H1 (cell line): ENCODE measurements around the gene MMP7. TPM values are rescaled to one million over a fixed set of nuclear protein-coding genes. Genes with fewer than 3 reads are reported as not detected.

ENCODE experiments used
- CTCF ChIA-PET: fragments of 300-600 bp; sonication (Branson Sonifier 250); formaldehyde crosslinking; loops from one replicate; lab custom pipeline; 2021; ENCODE audit not compliant: partially characterized antibody; lab: Charles Lee
- POLR2A ChIA-PET: fragments of 300-600 bp; sonication (Branson Sonifier 250); formaldehyde crosslinking; loops from one replicate; lab custom pipeline; 2021; ENCODE audit warnings: inconsistent platforms; ENCODE audit not compliant: partially characterized antibody; lab: Charles Lee
- DNase-seq, 2 experiments: peaks; one replicate each; pipeline versions ENCODE4 v3.0.0 to v3.0.0-alpha.2; 2010 to 2022; ENCODE audit warnings: low spot score in 2 of 2, low read depth in 1 of 2, mixed read lengths in 1 of 2
- FAIRE-seq: peaks from 2 replicates; lab custom pipeline; 2011; peaks lifted over from hg19 to GRCh38; lab: Jason Lieb, UNC
- H2AFZ ChIP-seq: 2 replicates; pipeline ENCODE4 v1.8.1; 2012; ENCODE audit warnings: low read length, inconsistent platforms
- H2AK5ac ChIP-seq: 2 replicates; pipeline ENCODE4 v1.6.1; 2013; ENCODE audit warnings: low read depth, low read length
- H2BK120ac ChIP-seq: replicated peaks from 2 replicates; pipeline ENCODE3; 2013; ENCODE audit warnings: low read depth, low read length, inconsistent platforms
- H2BK12ac ChIP-seq: 2 replicates; pipeline ENCODE4 v1.6.1; 2013; ENCODE audit warnings: low read depth, low read length
- H2BK15ac ChIP-seq: 2 replicates; pipeline ENCODE4 v1.6.1; 2013; ENCODE audit warnings: low read length
- H2BK20ac ChIP-seq: 2 replicates; pipeline ENCODE4 v1.6.1; 2013; ENCODE audit warnings: low read length
- H2BK5ac ChIP-seq: 2 replicates; pipeline ENCODE4 v1.6.1; 2013; ENCODE audit warnings: low read depth, low read length
- H3K14ac ChIP-seq: 2 replicates; pipeline ENCODE4 v1.6.1; 2013; ENCODE audit warnings: inconsistent platforms; ENCODE audit not compliant: insufficient read length
- H3K18ac ChIP-seq: 2 replicates; pipeline ENCODE4 v1.6.1; 2013; ENCODE audit warnings: low read length; ENCODE audit errors: extremely low read depth
- H3K23ac ChIP-seq: 2 replicates; pipeline ENCODE4 v1.6.1; 2013; ENCODE audit warnings: inconsistent platforms; ENCODE audit not compliant: insufficient read length
- H3K23me2 ChIP-seq: 2 replicates; pipeline ENCODE4 v1.6.1; 2013; ENCODE audit warnings: low read depth, low read length
- H3K27ac ChIP-seq: 2 replicates; pipeline ENCODE4 v1.6.1; 2011; ENCODE audit warnings: low read depth, low read length, inconsistent platforms
- H3K27me3 ChIP-seq, 4 experiments: replicated peaks in 1 of 4; 1 replicate in 1 of 4; 2 replicates in 3 of 4; pipeline versions ENCODE4 v1.6.1 to v1.8.1; 2011 to 2013; ENCODE audit warnings: low read length in 3 of 4, mild to moderate bottlenecking in 3 of 4, inconsistent platforms in 2 of 4, mixed read lengths in 2 of 4, moderate library complexity in 1 of 4; ENCODE audit not compliant: control insufficient read depth in 3 of 4, insufficient read depth in 3 of 4; ENCODE audit errors: extremely low read depth in 1 of 4
- H3K36me3 ChIP-seq, 4 experiments: 2 replicates each; pipeline versions ENCODE4 v1.6.1 to v1.8.1; 2011 to 2013; ENCODE audit warnings: mild to moderate bottlenecking in 4 of 4, low read length in 3 of 4, moderate library complexity in 2 of 4, control low read depth in 1 of 4, inconsistent platforms in 1 of 4; ENCODE audit not compliant: insufficient read depth in 4 of 4, control insufficient read depth in 2 of 4
- H3K4ac ChIP-seq: replicated peaks from 2 replicates; pipeline ENCODE3; 2013; ENCODE audit warnings: low read length, low read depth, mixed read lengths, inconsistent platforms; ENCODE audit not compliant: insufficient read length
- H3K4me1 ChIP-seq, 4 experiments: replicated peaks in 1 of 4; 1 replicate in 1 of 4; 2 replicates in 3 of 4; pipeline versions ENCODE4 v1.6.1 to v1.8.1; 2011 to 2013; ENCODE audit warnings: low read length in 3 of 4, inconsistent platforms in 2 of 4, mixed read lengths in 1 of 4; ENCODE audit not compliant: insufficient read depth in 4 of 4, control insufficient read depth in 3 of 4
- H3K4me2 ChIP-seq, 2 experiments: 2 replicates each; pipeline versions ENCODE4 v1.6.1 to v1.8.1; 2011 to 2013; ENCODE audit warnings: low read depth in 2 of 2, low read length in 2 of 2, control low read depth in 1 of 2, inconsistent platforms in 1 of 2, mild to moderate bottlenecking in 1 of 2; ENCODE audit not compliant: insufficient read depth in 1 of 2
- H3K4me3 ChIP-seq, 4 experiments: fragments of 200-600, 300-600 bp in 1 of 4; sonication (generic), shearing (Covaris generic), sonication (Bioruptor Twin) in 1 of 4; 2 replicates each; pipeline versions ENCODE4 v1.5.1 to v1.8.1; 2011 to 2016; ENCODE audit warnings: low read length in 4 of 4, low read depth in 3 of 4, control low read depth in 2 of 4, inconsistent platforms in 2 of 4, mild to moderate bottlenecking in 2 of 4, mixed read lengths in 1 of 4, moderate library complexity in 1 of 4; ENCODE audit not compliant: insufficient read depth in 2 of 4; ENCODE audit errors: extremely low read depth in 1 of 4
- H3K56ac ChIP-seq: replicated peaks from 2 replicates; pipeline ENCODE3; 2013; ENCODE audit warnings: low read depth, mild to moderate bottlenecking, mixed read lengths, low read length, inconsistent platforms; ENCODE audit not compliant: insufficient read length
- H3K79me1 ChIP-seq: 2 replicates; pipeline ENCODE4 v1.6.1; 2013; ENCODE audit warnings: low read depth, low read length, control low read depth
- H3K79me2 ChIP-seq, 2 experiments: 2 replicates each; pipeline versions ENCODE4 v1.6.1 to v1.8.1; 2012 to 2013; ENCODE audit warnings: low read length in 2 of 2, mild to moderate bottlenecking in 2 of 2, inconsistent platforms in 1 of 2; ENCODE audit not compliant: insufficient read depth in 2 of 2, control insufficient read depth in 1 of 2
- H3K9ac ChIP-seq, 4 experiments: replicated peaks in 1 of 4; 1 replicate in 1 of 4; 2 replicates in 3 of 4; pipeline versions ENCODE4 v1.6.1 to v1.8.1; 2011 to 2013; ENCODE audit warnings: low read depth in 3 of 4, low read length in 3 of 4, control low read depth in 2 of 4, mild to moderate bottlenecking in 2 of 4, moderate library complexity in 2 of 4, inconsistent platforms in 1 of 4; ENCODE audit errors: extremely low read depth in 1 of 4
- H3K9me3 ChIP-seq, 2 experiments: 2 replicates each; pipeline versions ENCODE4 v1.6.1 to v1.8.1; 2012 to 2013; ENCODE audit warnings: mild to moderate bottlenecking in 2 of 2, moderate library complexity in 2 of 2, control low read depth in 1 of 2, inconsistent platforms in 1 of 2, low read depth in 1 of 2, low read length in 1 of 2, mixed read lengths in 1 of 2; ENCODE audit not compliant: insufficient read depth in 2 of 2
- H4K20me1 ChIP-seq, 2 experiments: replicated peaks in 1 of 2; 2 replicates each; pipeline versions ENCODE3 to v1.8.1; 2011 to 2013; ENCODE audit warnings: inconsistent platforms in 2 of 2, low read length in 2 of 2, mild to moderate bottlenecking in 1 of 2; ENCODE audit not compliant: insufficient read depth in 2 of 2, control insufficient read depth in 1 of 2
- H4K5ac ChIP-seq: 2 replicates; pipeline ENCODE4 v1.6.1; 2013; ENCODE audit warnings: low read length, low read depth, mixed read lengths, inconsistent platforms; ENCODE audit not compliant: insufficient read length
- H4K8ac ChIP-seq: 2 replicates; pipeline ENCODE4 v1.8.0; 2013; ENCODE audit warnings: mild to moderate bottlenecking, moderate library complexity, low read length, inconsistent platforms; ENCODE audit not compliant: insufficient read depth; ENCODE audit errors: extremely low read depth
- H4K91ac ChIP-seq: replicated peaks from 2 replicates; pipeline ENCODE3; 2013; ENCODE audit warnings: low read length, mixed read lengths, inconsistent platforms; ENCODE audit not compliant: insufficient read length
- GABPA ChIP-seq: IDR thresholded peaks from 2 replicates; pipeline ENCODE4 v1.6.1; 2011; ENCODE audit warnings: mild to moderate bottlenecking, low read length, moderate library complexity, borderline replicate concordance; ENCODE audit not compliant: insufficient read depth
- HDAC6 ChIP-seq: IDR thresholded peaks from one replicate; pipeline ENCODE4 v1.7.1; 2012; ENCODE audit warnings: low read depth, mild to moderate bottlenecking, inconsistent platforms, low read length, moderate library complexity
- WGBS, 2 experiments: shearing (Covaris generic) in 1 of 2; methylation state at CpG; one replicate each; pipeline versions ENCODE4 v1.1.6 to v1.1.7; 2013 to 2015; ENCODE audit warnings: low lambda C conversion rate in 2 of 2, mixed read lengths in 2 of 2, inconsistent platforms in 1 of 2, low coverage in 1 of 2, missing lambda C conversion rate in 1 of 2; ENCODE audit not compliant: insufficient replicate concordance in 2 of 2, insufficient coverage in 1 of 2, insufficient read length in 1 of 2; ENCODE audit errors: extremely low coverage in 1 of 2, missing lambda C conversion rate in 1 of 2; 5-methylcytosine and 5-hydroxymethylcytosine counted together
- polyA plus RNA-seq, 7 experiments: library from polyadenylated mRNA; depleted of rRNA in 3 of 7; stranded (reverse) in 5 of 7; unstranded in 2 of 7; fragments of >200 nt in 5 of 7; fragments of 200-250 nt in 2 of 7; gene quantifications; 1 replicate in 5 of 7; 2 replicates in 1 of 7; 4 replicates in 1 of 7; pipeline versions ENCODE4 v1.2.1 to v1.2.3, GENCODE V29; 2011 to 2013; ENCODE audit warnings: missing spikeins in 2 of 7, mixed read lengths in 2 of 7
- total RNA-seq: library from RNA; stranded (reverse); fragmentation: NEBNext Ultra II Directional; extraction: Animal tissue kit (Norgen Biotek cat#: 25700); gene quantifications from 2 replicates; pipeline ENCODE4 v1.2.1, GENCODE V29; 2021

Gene MMP7
- total and polyA plus RNA-seq, 2 of the 8 experiments (the other 6 are each of a cell fraction or from before 2014, with no cell fraction given): not detected

DNA sequence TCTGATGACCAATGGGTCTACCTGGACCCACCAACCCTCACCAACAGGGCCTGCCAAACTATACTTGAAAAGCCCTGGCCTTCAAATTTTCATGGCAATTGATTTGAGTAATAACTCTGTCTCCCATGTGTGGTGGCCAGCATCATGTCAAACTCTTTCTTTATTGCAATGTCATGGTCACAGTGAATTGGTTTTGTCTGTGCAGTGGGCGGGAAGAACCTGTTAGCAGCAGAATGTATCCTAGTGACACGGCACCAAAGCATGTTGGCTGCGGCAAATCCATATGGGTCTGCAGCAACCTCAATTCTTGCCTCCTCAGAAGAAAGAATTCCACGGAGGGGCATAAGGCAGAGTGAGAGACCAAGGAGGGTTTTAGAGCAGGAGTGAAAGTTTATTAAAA, 58.4 kb downstream of the MMP7 start:
- Histone ChIP-seq H2BK15ac (no peak overlapping the region), H3K4me3 (no peak overlapping the region), H3K79me2 (no peaks in the 10 kb centered on the region), H4K91ac (no peak overlapping the region), H3K23ac (no peak overlapping the region), H2AFZ (no peak overlapping the region), H2AK5ac (no peak overlapping the region), H3K23me2 (no peaks in the 10 kb centered on the region), H2BK12ac (no peak overlapping the region), H3K79me1 (no peaks in the 10 kb centered on the region), H3K36me3 (no peaks in the 10 kb centered on the region), H3K4me1 (peaks cover 0 to 5% (median 0%) of the 10 kb centered on the region in 4 experiments; a peak in 1 of 7 replicates), H4K20me1 (no peaks in the 10 kb centered on the region), H4K8ac (no peak overlapping the region), H3K27ac (no peak overlapping the region), H2BK5ac (no peak overlapping the region), H2BK120ac (no peak overlapping the region), H3K56ac (no peak overlapping the region), H3K14ac (no peak overlapping the region), H3K4ac (no peak overlapping the region), H2BK20ac (no peak overlapping the region), H3K9ac (no peak overlapping the region), H3K18ac (no peak overlapping the region), H4K5ac (no peak overlapping the region), H3K9me3 (no peaks in the 10 kb centered on the region), H3K4me2 (no peak overlapping the region), H3K27me3 (no peaks in the 10 kb centered on the region)
- WGBS, 2 experiments: 94% methylated on average over 4 of the region's 4 CpGs; no CpG with 5 or more reads in 1 of the 2 experiments
- ChIA-PET CTCF (interaction anchor here (1.7 kb wide), 1 partner anchor 130 kb away, joined by 4 read pairs; no protein-coding TSS in a partner anchor), POLR2A (interaction anchor here (0.7 kb wide), 1 partner anchor 18 kb away, joined by 3 read pairs; no protein-coding TSS in a partner anchor)
- TF ChIP-seq GABPA (no peak), HDAC6 (no peak)
- FAIRE-seq (no peak), DNase-seq (no peak)
